Esophagus squamous epithelium (tissue), 4 donors: Measurements from ENCODE around the gene ATG10.

Source experiments
- CTCF ChIP-seq, 6 experiments: fragments of 450-650 bp in 4 of 6; fragments of 200-600 bp in 2 of 6; sonication (generic) in 2 of 6; IDR thresholded peaks; one replicate each; pipeline ENCODE4 v1.5.1; 2016 to 2019; ENCODE audit warnings: antibody characterized with exemption in 6 of 6, mild to moderate bottlenecking in 4 of 6, moderate library complexity in 4 of 6
- POLR2A ChIP-seq, 4 donors: fragments of 450-650 bp; IDR thresholded peaks; one replicate each; pipeline ENCODE4 v1.6.1; 2017; ENCODE audit warnings: antibody characterized with exemption in 4 of 4, mild to moderate bottlenecking in 4 of 4, moderate library complexity in 3 of 4

- TF ChIP-seq CTCF (IDR thresholded peaks at IDR 0.05) (no peak), POLR2A (IDR thresholded peaks at IDR 0.05) (no peak)
Observed at GRCh38 chr5:81980160-81980559, 8.3 kb downstream of the ATG10 start.
